GM12874 (cell line): ENCODE data around the gene GKAP1.
A peak's percentile ranks its signal among the peaks of the same experiment; 100 is the strongest.

Source experiments
- TF ChIP-seq, protein P1 (sequence below): IDR thresholded peaks from 2 replicates; pipeline ENCODE4 v1.5.1; 2011; ENCODE audit warnings: low read depth, mild to moderate bottlenecking, control low read depth, low read length, moderate library complexity; ENCODE audit not compliant: insufficient read depth

Gene GKAP1

DNA sequence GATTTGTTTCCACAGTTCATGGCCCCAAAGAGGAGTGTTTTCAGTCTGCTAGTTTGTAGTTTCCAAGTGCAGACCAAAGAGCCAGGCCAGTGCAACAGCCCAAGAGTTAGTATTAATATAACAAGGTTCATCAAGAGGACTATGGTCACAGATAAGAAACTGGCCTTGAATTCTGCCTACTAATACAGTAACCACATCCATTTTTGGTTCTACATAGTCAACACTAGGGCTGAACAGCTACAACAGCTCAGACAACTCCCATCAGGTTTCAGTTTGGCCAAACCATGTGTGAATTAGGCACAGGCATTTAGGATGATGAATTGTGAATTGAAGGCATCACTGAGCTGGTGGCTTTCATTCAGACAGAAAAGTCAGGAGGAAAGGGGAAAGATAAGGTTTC, 96.1 kb downstream of the GKAP1 start:
- TF ChIP-seq, protein P1, sequence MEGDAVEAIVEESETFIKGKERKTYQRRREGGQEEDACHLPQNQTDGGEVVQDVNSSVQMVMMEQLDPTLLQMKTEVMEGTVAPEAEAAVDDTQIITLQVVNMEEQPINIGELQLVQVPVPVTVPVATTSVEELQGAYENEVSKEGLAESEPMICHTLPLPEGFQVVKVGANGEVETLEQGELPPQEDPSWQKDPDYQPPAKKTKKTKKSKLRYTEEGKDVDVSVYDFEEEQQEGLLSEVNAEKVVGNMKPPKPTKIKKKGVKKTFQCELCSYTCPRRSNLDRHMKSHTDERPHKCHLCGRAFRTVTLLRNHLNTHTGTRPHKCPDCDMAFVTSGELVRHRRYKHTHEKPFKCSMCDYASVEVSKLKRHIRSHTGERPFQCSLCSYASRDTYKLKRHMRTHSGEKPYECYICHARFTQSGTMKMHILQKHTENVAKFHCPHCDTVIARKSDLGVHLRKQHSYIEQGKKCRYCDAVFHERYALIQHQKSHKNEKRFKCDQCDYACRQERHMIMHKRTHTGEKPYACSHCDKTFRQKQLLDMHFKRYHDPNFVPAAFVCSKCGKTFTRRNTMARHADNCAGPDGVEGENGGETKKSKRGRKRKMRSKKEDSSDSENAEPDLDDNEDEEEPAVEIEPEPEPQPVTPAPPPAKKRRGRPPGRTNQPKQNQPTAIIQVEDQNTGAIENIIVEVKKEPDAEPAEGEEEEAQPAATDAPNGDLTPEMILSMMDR = no peak

DNA sequence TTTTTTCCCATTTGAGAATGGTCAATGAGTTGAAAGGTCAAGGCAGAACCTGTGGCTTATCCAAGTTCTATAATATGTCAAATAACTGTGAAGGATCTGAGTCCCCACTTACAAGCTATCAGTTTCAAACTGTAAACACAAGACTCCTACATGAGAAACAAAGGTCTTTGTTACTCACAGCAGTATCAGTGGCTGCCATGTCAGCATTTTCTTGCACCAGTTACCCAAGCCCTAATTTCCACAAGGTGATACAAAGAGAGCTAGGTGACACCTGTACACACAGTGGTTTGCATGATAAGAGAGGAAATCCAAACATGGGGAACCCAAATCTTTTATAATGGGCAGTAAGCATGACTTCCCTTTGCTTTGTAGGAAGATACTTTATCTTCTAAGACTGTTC, 101.8 kb downstream of the GKAP1 start:
- TF ChIP-seq, protein P1 = no peak

DNA sequence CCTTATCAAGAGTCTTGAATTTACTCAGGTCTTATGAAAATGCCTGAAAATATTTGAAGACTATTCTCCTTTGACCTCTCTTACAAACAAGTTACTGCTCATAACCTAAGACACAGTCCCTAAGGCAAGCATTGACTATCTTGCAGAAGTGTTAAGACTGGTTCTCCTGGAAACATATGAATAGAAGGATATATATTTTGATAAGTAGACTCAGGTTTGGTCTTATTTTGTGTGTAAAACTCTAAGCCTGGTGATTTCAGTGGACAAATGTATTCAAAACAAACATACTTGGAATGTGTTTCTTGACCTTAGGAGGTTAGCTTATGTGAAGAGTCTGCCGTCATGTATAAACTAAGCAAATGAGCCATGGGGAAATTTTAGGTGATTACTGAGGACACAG, 102.3 kb downstream of the GKAP1 start:
- TF ChIP-seq, protein P1 = no peak

DNA sequence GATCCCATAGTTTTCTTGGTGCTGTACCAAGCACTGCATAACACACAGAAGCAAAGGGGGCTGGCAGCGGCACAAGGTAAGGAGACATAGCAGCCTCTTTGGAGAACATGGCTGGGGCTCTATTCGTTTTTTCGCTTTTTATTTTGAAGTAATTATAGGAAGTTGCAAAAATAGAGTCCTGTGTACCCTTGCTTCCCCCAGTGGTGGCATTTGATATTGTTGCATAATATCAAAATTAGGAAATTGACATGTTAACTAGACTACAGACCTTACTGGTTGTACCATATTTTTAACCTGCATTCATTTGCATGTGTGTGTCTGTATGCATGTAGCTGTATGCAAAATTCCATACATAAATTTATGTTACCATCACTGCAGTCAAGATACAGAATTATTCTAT, 103.2 kb downstream of the GKAP1 start:
- TF ChIP-seq, protein P1 = peak; percentile 27; the same call in 1 of the 2 replicates

DNA sequence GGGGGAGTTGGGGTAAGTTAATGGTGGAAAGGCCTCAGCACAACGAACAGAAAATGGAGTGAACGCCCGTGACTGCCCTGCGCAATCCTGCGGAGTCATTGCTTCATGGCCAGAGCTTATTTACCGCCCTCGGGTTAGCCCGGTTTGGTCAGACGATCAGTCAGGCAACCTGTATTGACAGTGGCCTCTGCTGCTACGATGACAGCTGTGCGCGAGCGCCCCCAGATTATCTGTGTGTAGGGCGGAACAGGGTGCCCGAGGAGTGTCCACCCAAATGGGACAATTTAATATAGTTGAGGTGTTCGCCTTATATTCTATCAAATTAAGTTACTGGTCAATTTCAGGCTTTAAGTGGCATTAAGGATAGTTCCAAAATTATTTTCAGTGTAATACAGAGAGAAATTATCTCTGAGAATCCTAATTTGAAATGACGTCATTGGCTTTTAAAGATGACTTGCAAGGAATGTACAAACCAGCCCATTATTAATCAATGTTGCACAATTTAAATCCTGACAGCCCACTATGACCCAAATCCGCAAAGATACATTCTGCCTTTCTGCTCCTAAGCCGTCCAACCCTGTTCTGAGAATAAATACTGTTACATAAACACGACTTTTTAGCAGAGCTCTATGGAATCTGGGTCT, 108.9 kb downstream of the GKAP1 start:
- TF ChIP-seq, protein P1 = peak; percentile 52

DNA sequence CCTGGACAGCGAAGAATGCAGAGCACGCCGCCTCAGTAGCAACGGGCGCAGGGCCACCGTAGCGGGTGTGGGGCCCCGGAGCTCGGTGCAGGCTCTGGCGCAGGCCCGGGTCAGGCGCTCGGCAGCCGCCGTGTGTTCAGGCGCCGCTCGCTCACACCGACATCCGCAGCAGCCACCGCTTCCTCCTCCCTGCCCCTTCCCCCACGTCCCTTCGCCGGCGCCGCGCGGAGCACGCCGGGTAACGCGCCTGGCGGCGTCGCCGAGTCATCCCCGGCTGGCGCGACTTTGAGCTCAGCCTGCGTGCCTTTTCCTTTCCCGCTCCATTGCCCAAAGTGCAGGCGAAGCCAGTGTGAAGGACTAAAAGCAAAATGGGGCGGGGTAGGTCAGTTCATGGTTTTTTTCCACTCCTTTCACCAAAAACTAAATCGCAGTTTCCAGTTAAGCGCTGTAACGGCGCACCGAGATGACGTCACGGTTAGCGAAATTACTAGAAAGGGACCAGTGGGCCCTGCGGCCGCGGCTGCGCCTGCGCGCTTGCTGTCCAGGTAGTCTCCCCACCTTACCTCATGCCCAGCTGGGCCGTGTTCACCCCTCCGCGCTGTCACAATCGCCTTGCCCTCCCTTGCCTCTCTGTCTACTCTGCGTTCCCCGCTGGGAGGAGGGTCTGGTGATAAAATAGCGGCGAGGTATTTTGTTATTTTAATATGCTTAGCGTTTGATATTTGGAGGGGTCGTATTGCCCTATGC, 109.6 kb downstream of the GKAP1 start, which contains the start of gene UBQLN1:
UBQLN1 (minus strand) TSS at position 191 of the 747 bp plus-strand sequence. CDS start 279 bp downstream, outside the sequence.
- TF ChIP-seq, protein P1 = no peak

DNA sequence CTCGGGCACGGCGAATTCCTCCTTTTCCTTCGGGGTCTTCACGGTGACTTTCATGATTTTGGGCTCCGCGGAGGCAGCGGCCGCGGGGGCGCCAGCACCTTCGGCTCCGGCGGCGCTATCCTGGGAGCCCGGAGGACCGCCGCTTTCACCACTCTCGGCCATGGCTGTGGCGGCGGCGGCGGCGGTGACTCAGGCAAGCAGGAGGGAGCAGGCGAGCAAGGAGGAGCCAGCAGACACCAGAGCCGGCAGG, 110.1 kb downstream of the GKAP1 start:
- TF ChIP-seq, protein P1 = no peak
